ENCODE measurements around the gene SFXN4.

The SFXN4 gene

GRCh38 chr10:119140603-119141245 is 24.8 kb downstream of the SFXN4 start:
- no peak for TF ChIP-seq POLR2AphosphoS5 (IDR thresholded peaks at IDR 0.05; ENCODE audit: low read depth, low read length)
- no peak for TF ChIP-seq SIN3A (IDR thresholded peaks at IDR 0.05; ENCODE audit: borderline replicate concordance, insufficient read depth, low read length)
- no peak for TF ChIP-seq TAF1 (IDR thresholded peaks at IDR 0.05; ENCODE audit: borderline replicate concordance, insufficient read depth, low read length)
- TF ChIP-seq FOXP2 (optimal IDR thresholded peaks at IDR 0.05; ENCODE audit: borderline replicate concordance, extremely low read depth, extremely low read length, insufficient read depth), result no peak

GRCh38 chr10:119139464-119140067 is 25.9 kb downstream of the SFXN4 start:
- TF ChIP-seq REST (IDR thresholded peaks at IDR 0.05; ENCODE audit: insufficient read depth in 1 of 2, low read depth in 2 of 2, low read length in 2 of 2), result no peak
- TF ChIP-seq SIN3A (IDR thresholded peaks at IDR 0.05; ENCODE audit: borderline replicate concordance, insufficient read depth, low read length), result no peak
- TF ChIP-seq FOXP2 (optimal IDR thresholded peaks at IDR 0.05; ENCODE audit: borderline replicate concordance, extremely low read depth, extremely low read length, insufficient read depth), result no peak
- TF ChIP-seq TAF1 (IDR thresholded peaks at IDR 0.05; ENCODE audit: borderline replicate concordance, insufficient read depth, low read length), result no peak
- TF ChIP-seq POLR2AphosphoS5 (IDR thresholded peaks at IDR 0.05; ENCODE audit: low read depth, low read length), result no peak

- no peak for TF ChIP-seq TAF1 (IDR thresholded peaks at IDR 0.05; ENCODE audit: borderline replicate concordance, insufficient read depth, low read length)
These were observed 26.9 kb downstream of the SFXN4 start for GRCh38 chr10:119138346-119139306.

- TF ChIP-seq SIN3A (IDR thresholded peaks at IDR 0.05; ENCODE audit: borderline replicate concordance, insufficient read depth, low read length) (no peak), POLR2AphosphoS5 (IDR thresholded peaks at IDR 0.05; ENCODE audit: low read depth, low read length) (no peak), REST (IDR thresholded peaks at IDR 0.05; ENCODE audit: insufficient read depth in 1 of 2, low read depth in 2 of 2, low read length in 2 of 2) (no peak)
These were observed 29.4 kb downstream of the SFXN4 start for GRCh38 chr10:119136084-119136483.

GRCh38 chr10:119135513-119135881 is 30.0 kb downstream of the SFXN4 start:
- TF ChIP-seq FOXP2 (optimal IDR thresholded peaks at IDR 0.05; ENCODE audit: borderline replicate concordance, extremely low read depth, extremely low read length, insufficient read depth), result no peak
- TF ChIP-seq POLR2AphosphoS5 (IDR thresholded peaks at IDR 0.05; ENCODE audit: low read depth, low read length), result no peak
- TF ChIP-seq REST (IDR thresholded peaks at IDR 0.05; ENCODE audit: insufficient read depth in 1 of 2, low read depth in 2 of 2, low read length in 2 of 2), result no peak
- no peak for TF ChIP-seq SIN3A (IDR thresholded peaks at IDR 0.05; ENCODE audit: borderline replicate concordance, insufficient read depth, low read length)
- TF ChIP-seq TAF1 (IDR thresholded peaks at IDR 0.05; ENCODE audit: borderline replicate concordance, insufficient read depth, low read length), result no peak

GRCh38 chr10:119133949-119134348 is 31.6 kb downstream of the SFXN4 start:
- TF ChIP-seq FOXP2 (optimal IDR thresholded peaks at IDR 0.05; ENCODE audit: borderline replicate concordance, extremely low read depth, extremely low read length, insufficient read depth), result no peak
- no peak for TF ChIP-seq POLR2AphosphoS5 (IDR thresholded peaks at IDR 0.05; ENCODE audit: low read depth, low read length)
- TF ChIP-seq TAF1 (IDR thresholded peaks at IDR 0.05; ENCODE audit: borderline replicate concordance, insufficient read depth, low read length), result no peak
- TF ChIP-seq REST (IDR thresholded peaks at IDR 0.05; ENCODE audit: insufficient read depth in 1 of 2, low read depth in 2 of 2, low read length in 2 of 2), result no peak
- no peak for TF ChIP-seq SIN3A (IDR thresholded peaks at IDR 0.05; ENCODE audit: borderline replicate concordance, insufficient read depth, low read length)

All from PFSK-1 (cell line).